Fibroblast of pulmonary artery (primary cell): ENCODE measurements around the gene MACROD2.

Experiments used
- DNase-seq: peaks from one replicate; pipeline ENCODE4 v3.0.0-alpha.2; 2010; ENCODE audit warnings: low read depth
- H3K4me3 ChIP-seq: replicated peaks from 2 replicates; pipeline ENCODE4 v1.5.1; 2011; ENCODE audit warnings: low read depth, mild to moderate bottlenecking, control low read depth, low read length, moderate library complexity
- TF ChIP-seq, protein P1 (sequence below): IDR thresholded peaks from 2 replicates; pipeline ENCODE4 v1.5.1; 2011; ENCODE audit warnings: mild to moderate bottlenecking, control low read depth, low read length, inconsistent platforms; ENCODE audit errors: missing control alignments

MACROD2 gene

DNA sequence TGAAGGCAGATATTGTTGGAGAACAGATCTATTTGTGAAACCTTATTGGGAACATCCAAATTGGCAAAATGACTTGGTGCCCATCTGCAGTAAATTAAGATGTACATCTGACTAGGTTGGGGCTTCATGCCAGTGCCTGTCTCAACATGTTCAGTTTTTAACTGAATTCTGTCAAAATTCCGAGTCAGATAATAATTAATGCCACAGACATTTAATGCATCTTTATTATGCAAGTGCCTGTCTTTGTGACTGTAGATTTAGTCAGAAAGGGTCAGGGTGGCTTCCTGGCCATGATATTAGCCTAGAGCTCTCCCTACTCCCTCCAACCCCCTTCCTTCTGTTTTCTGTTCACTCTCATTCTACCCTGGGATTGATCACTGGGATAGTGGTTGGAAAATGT lies 541.4 kb downstream of the MACROD2 start:
- TF ChIP-seq, protein P1, sequence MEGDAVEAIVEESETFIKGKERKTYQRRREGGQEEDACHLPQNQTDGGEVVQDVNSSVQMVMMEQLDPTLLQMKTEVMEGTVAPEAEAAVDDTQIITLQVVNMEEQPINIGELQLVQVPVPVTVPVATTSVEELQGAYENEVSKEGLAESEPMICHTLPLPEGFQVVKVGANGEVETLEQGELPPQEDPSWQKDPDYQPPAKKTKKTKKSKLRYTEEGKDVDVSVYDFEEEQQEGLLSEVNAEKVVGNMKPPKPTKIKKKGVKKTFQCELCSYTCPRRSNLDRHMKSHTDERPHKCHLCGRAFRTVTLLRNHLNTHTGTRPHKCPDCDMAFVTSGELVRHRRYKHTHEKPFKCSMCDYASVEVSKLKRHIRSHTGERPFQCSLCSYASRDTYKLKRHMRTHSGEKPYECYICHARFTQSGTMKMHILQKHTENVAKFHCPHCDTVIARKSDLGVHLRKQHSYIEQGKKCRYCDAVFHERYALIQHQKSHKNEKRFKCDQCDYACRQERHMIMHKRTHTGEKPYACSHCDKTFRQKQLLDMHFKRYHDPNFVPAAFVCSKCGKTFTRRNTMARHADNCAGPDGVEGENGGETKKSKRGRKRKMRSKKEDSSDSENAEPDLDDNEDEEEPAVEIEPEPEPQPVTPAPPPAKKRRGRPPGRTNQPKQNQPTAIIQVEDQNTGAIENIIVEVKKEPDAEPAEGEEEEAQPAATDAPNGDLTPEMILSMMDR: no peak
- no peak for DNase-seq

DNA sequence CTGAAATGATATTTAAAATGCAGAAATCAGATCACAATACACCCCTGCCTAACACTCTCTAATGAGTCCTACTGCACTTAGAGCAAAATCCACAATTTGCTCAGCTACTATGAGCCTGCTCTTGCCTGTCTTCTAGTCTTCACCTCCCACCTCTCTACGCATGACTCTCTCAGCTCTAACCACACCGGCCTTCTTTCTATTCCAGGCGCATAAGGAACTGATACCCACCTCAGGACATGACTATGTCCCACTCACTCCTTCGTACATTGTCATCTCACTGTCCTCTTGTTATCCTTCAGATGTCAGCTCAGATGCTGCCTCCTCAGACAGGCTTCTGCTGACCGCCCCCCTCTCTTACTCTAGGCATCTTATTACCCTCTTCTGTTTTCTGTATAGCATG lies 543.1 kb downstream of the MACROD2 start:
- TF ChIP-seq, protein P1: no peak
- no peak overlapping the region for H3K4me3 ChIP-seq
- DNase-seq: no peak

More for the DNA sequence above, 541.4 kb downstream of the MACROD2 start:
- no peak overlapping the region for H3K4me3 ChIP-seq

GRCh38 chr20:14543040-14543439 lies 547.7 kb downstream of the MACROD2 start:
- TF ChIP-seq, protein P1: no peak
- no peak overlapping the region for H3K4me3 ChIP-seq
- no peak for DNase-seq

DNA sequence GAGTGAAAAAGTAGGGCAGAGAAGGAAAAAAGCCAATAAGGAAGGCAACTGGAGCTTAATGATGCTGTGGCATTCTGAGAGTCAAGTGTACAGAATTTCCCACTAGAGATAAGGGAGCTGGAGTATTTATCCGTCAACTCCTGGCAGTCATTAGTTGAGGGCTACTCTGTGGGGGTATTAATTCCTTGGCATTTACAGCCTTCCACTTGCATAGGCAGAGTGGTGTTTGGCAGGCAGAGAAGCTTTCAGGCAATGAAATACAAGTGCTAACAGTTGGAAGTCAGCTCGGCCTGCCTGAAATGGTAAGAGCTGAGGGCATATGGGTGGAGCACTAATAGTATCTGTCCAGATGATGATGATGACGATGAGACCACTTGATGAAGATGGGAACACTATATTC lies 549.4 kb downstream of the MACROD2 start:
- no peak for DNase-seq
- TF ChIP-seq, protein P1: no peak
- no peak overlapping the region for H3K4me3 ChIP-seq

GRCh38 chr20:14550655-14551054 lies 555.3 kb downstream of the MACROD2 start:
- TF ChIP-seq, protein P1: no peak
- H3K4me3 ChIP-seq: no peak overlapping the region
- no peak for DNase-seq

- TF ChIP-seq, protein P1: no peak
- H3K4me3 ChIP-seq: no peak overlapping the region
- DNase-seq: peak; percentile 44
Measured at GRCh38 chr20:14553774-14554534, 558.6 kb downstream of the MACROD2 start.

DNA sequence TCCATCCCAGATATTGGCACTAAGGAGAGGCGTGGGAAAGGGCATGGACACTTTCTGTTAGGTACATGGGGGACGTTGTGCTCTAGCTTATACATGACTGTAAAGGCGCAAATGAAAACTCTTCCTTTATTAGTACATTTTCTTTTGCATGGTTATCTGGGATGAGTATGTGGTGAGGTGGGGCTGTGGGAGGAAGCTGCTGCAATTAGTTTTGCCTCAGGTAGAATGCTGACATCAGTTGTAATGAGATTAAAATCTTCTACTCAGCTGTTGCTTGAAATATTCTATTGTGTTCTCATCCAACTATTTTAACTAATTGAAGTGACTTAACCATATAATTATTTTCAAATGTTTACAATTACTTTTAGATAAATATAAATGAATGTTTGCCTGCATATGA lies 560.4 kb downstream of the MACROD2 start:
- no peak overlapping the region for H3K4me3 ChIP-seq
- no peak for DNase-seq
- TF ChIP-seq, protein P1: no peak
